Neutrophil (primary cell): ENCODE results near the gene ATG7.

Experiments
- H3K27ac ChIP-seq: fragments of 200-600 bp; sonication (generic); 2 replicates; pipeline ENCODE4 v1.5.1; 2016; ENCODE audit warnings: mild to moderate bottlenecking, moderate library complexity
- H3K27me3 ChIP-seq: fragments of 200-600 bp; sonication (generic); 2 replicates; pipeline ENCODE4 v1.6.0; 2016; ENCODE audit warnings: mild to moderate bottlenecking
- H3K36me3 ChIP-seq: fragments of 200-600 bp; sonication (generic); 2 replicates; pipeline ENCODE4 v1.5.1; 2017
- H3K4me1 ChIP-seq, 2 experiments: fragments of 200-600 bp in 1 of 2; sonication (generic) in 1 of 2; 1 replicate in 1 of 2; 2 replicates in 1 of 2; pipeline versions ENCODE4 v1.5.1 to v1.6.1; 2013 to 2016; ENCODE audit warnings: low read depth in 1 of 2, low read length in 1 of 2, mild to moderate bottlenecking in 1 of 2, moderate library complexity in 1 of 2; ENCODE audit not compliant: control insufficient read depth in 1 of 2, insufficient read depth in 1 of 2
- H3K4me3 ChIP-seq, 2 experiments: fragments of 200-600 bp in 1 of 2; sonication (generic) in 1 of 2; 1 replicate in 1 of 2; 2 replicates in 1 of 2; pipeline ENCODE4 v1.5.1; 2013 to 2016; ENCODE audit warnings: low read depth in 1 of 2, low read length in 1 of 2, mild to moderate bottlenecking in 1 of 2, moderate library complexity in 1 of 2
- H3K9me3 ChIP-seq: fragments of 200-600 bp; sonication (generic); 2 replicates; pipeline ENCODE4 v1.5.1; 2016
- TF ChIP-seq, protein P1 (sequence below): fragments of 200-600 bp; sonication (generic); IDR thresholded peaks from 2 replicates; pipeline ENCODE4 v1.5.1; 2016; ENCODE audit warnings: antibody characterized with exemption

Gene ATG7

DNA sequence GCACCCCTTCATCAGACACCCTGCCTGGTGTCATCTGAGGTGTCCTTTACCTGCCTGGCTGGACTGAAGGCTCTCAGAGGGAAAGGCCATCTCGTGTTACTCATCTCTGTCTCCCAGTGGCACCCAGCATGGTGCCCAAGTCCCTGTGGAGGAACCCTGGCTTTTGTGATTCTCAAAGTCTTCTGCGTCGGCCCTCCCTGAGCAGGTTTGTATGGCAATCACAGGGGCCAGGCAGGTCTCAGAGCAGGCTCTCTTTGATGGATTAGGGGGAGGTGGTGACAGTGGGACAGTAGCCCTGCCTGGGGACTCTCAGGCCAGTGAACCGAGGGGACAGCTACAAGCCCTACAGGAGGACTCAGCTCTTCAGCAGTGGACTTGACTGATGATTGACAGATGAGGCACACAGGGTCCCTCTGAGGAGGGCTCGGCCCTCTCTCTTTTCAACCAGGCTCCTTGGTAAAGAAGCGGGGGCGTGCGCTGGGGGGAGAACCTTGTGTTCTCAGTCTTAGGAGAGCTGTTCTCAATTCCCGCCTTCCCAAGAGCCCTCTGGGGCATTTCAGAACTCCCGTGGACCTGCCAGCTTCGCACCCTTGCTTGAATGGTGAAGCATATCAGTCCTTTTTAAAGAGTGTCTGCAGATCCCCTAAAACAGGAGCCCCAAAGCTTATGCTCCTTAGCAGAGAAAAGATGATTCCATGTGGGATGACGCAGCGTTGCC is 263.2 kb downstream of the ATG7 start:
- H3K4me3 ChIP-seq: no peak overlapping the region
- H3K4me1 ChIP-seq: no peaks in the 10 kb centered on the region
- H3K36me3 ChIP-seq: peaks cover 21% of the 10 kb centered on the region
- no peaks in the 10 kb centered on the region for H3K27me3 ChIP-seq
- H3K27ac ChIP-seq: no peak overlapping the region
- H3K9me3 ChIP-seq: no peaks in the 10 kb centered on the region
- TF ChIP-seq, protein P1, sequence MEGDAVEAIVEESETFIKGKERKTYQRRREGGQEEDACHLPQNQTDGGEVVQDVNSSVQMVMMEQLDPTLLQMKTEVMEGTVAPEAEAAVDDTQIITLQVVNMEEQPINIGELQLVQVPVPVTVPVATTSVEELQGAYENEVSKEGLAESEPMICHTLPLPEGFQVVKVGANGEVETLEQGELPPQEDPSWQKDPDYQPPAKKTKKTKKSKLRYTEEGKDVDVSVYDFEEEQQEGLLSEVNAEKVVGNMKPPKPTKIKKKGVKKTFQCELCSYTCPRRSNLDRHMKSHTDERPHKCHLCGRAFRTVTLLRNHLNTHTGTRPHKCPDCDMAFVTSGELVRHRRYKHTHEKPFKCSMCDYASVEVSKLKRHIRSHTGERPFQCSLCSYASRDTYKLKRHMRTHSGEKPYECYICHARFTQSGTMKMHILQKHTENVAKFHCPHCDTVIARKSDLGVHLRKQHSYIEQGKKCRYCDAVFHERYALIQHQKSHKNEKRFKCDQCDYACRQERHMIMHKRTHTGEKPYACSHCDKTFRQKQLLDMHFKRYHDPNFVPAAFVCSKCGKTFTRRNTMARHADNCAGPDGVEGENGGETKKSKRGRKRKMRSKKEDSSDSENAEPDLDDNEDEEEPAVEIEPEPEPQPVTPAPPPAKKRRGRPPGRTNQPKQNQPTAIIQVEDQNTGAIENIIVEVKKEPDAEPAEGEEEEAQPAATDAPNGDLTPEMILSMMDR: no peak

DNA sequence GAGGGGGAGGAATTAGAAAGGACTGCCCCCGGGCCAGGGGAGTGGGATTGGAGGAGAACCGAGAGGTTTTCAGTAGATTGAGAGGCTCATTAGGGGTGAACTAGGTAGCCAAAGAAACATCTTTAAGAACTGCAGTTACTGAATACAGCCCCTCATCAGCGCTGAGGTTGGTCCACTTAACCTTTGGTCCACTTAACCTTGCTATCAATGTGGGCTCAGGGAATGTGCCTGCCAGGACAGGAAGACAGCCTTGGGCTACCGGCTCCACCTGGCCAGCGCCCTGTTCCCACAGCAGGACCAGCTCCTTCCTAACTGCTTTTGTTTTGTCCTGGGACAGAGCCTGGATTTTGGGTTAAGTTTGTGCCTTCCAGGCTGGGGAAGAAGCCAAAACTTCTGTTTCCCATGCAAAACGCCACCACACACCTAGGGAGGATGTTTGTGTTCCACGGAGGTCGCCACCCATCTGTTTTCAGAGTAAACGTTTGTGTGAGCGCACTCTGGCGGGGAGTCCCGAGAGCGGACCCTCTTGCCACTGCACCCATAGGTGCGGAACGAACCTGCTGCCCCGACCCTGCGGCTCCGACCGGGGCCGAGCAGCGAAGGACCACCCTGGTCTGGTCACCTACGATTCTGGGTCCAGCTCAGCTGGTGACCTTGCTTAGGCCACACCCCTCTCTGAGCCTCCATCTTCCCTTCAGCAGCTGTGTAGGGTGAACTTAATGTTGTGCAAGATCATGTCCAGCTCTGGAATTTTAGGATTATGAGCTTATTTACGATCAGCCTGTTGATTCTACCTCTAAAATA is 264.1 kb downstream of the ATG7 start:
- Histone ChIP-seq H3K27me3 (no peaks in the 10 kb centered on the region), H3K9me3 (no peaks in the 10 kb centered on the region), H3K4me3 (no peak overlapping the region), H3K36me3 (peaks cover 21% of the 10 kb centered on the region), H3K27ac (no peak overlapping the region), H3K4me1 (peaks cover 1 to 3% of the 10 kb centered on the region in 2 experiments)
- TF ChIP-seq, protein P1: no peak

DNA sequence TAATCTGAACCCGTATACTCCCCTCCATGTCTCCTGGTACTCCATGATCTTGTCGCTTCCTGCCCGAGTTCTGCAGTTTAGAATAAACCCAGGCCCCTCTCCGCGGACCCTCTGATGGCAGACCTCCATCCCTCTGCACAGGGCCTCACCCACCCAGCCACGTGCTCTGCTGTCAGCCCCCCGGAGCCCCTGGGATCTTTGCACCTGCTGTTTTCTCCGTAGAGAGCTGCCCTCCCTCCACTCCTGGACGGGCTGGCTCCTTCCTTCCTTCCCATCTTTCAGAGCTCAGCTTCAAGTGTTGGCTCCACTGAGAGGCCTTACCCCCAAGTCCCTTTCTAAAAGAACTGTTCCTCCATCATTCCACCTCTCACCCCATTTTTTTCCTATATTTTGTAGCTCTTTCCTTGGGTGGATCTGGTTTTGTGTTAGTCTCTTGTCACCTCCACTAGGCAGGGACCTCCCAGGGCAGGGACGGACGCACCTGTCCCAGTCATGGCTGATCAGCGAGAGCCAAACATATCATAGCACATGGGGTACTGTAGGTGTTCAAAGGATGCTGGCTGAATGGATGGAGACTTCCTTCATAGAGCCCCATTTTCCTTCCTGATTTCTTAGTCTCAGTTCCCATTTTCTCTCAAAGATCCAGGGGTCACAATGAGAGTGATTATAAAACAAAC is 264.9 kb downstream of the ATG7 start:
- no peak overlapping the region for H3K27ac ChIP-seq
- no peaks in the 10 kb centered on the region for H3K9me3 ChIP-seq
- H3K27me3 ChIP-seq: no peaks in the 10 kb centered on the region
- peaks cover 19% of the 10 kb centered on the region for H3K36me3 ChIP-seq
- TF ChIP-seq, protein P1: no peak
- peaks cover 8 to 10% of the 10 kb centered on the region in 2 experiments for H3K4me1 ChIP-seq
- no peak overlapping the region for H3K4me3 ChIP-seq

DNA sequence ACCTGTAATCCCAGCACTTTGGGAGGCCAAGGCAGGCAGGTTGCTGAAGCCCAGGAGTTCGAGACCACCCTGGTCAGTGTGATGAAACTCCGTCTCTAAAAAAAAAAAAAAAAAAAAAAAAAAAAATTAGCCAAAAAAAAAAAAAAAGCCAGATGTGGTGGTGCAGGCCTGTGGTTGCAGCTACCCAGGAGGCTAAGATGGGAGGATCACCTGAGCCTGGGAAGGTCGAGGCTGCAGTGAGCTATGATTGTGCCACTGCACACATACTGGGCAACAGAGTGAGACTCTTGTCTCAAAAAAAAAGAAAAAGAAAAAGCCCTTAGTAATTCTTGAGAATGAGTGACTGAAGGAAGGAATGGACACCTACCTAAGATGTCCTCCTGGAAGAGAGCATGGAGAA is 266.4 kb downstream of the ATG7 start:
- Histone ChIP-seq H3K27me3 (no peaks in the 10 kb centered on the region), H3K27ac (no peak overlapping the region), H3K4me3 (no peak overlapping the region), H3K36me3 (peaks cover 8% of the 10 kb centered on the region), H3K9me3 (no peaks in the 10 kb centered on the region), H3K4me1 (peaks cover 8 to 13% of the 10 kb centered on the region in 2 experiments)
- TF ChIP-seq, protein P1: no peak

DNA sequence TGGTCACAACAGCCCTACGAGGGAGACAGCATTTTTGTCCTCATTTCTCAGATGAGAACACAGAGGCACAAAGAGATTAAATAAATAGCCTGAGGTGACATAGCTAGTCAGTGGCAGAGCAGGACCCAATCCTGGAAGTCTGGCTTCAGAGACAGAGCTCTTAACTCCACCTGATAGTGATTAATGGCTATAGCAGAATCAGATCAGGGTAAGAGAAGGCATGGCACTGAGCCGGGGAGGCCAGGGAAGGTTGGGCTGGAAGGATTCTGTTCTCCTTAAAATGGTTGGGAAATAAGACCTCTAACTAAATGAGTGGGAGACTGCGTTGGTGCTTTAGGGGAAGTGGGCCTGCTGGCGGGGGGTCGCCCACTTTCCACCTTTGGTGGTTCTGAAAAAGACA is 267.0 kb downstream of the ATG7 start:
- TF ChIP-seq, protein P1: no peak
- no peaks in the 10 kb centered on the region for H3K9me3 ChIP-seq
- H3K4me3 ChIP-seq: no peak overlapping the region
- peaks cover 4% of the 10 kb centered on the region for H3K36me3 ChIP-seq
- no peaks in the 10 kb centered on the region for H3K27me3 ChIP-seq
- peaks cover 14 to 19% of the 10 kb centered on the region in 2 experiments for H3K4me1 ChIP-seq
- H3K27ac ChIP-seq: no peak overlapping the region
